Stomach (tissue), 9 donors: ENCODE measurements around the gene NVL. TPM values are rescaled to one million over a fixed set of nuclear protein-coding genes. Genes with fewer than 3 reads are reported as not detected.

Source experiments
- DNase-seq, 2 donors: peaks; one replicate each; pipeline versions ENCODE4 v3.0.0 to v3.0.0-alpha.2; 2013 to 2019
- H3K27ac ChIP-seq, 5 donors: fragments of 200-600 bp in 4 of 5; sonication (generic) in 4 of 5; one replicate each; pipeline ENCODE4 v1.5.1; 2013 to 2019; ENCODE audit warnings: mild to moderate bottlenecking in 1 of 5, moderate library complexity in 1 of 5
- H3K27me3 ChIP-seq, 3 donors: fragments of 200-600 bp; sonication (generic); one replicate each; pipeline ENCODE4 v1.5.1; 2017 to 2019; ENCODE audit warnings: mixed run types in 1 of 3
- H3K36me3 ChIP-seq, 4 donors: fragments of 200-600 bp; sonication (generic); 1 replicate in 3 of 4; 2 replicates in 1 of 4; pipeline ENCODE4 v1.5.1; 2016 to 2019
- H3K4me1 ChIP-seq, 4 donors: fragments of 200-600 bp; sonication (generic); one replicate each; pipeline ENCODE4 v1.5.1; 2016 to 2019
- H3K4me3 ChIP-seq, 4 donors: fragments of 200-600 bp; sonication (generic) in 3 of 4; one replicate each; pipeline ENCODE4 v1.5.1; 2016 to 2019; ENCODE audit warnings: mild to moderate bottlenecking in 1 of 4
- H3K9me3 ChIP-seq, 4 donors: fragments of 200-600 bp; sonication (generic); one replicate each; pipeline ENCODE4 v1.5.1; 2016 to 2019
- CTCF ChIP-seq, 7 experiments: fragments of 450-650 bp in 4 of 7; fragments of 200-600 bp in 3 of 7; sonication (generic) in 3 of 7; IDR thresholded peaks; one replicate each; pipeline ENCODE4 v1.5.1; 2016 to 2019; ENCODE audit warnings: antibody characterized with exemption in 7 of 7, control low read depth in 2 of 7, mild to moderate bottlenecking in 1 of 7
- EP300 ChIP-seq: sonication (generic); formaldehyde crosslinking; IDR thresholded peaks from one replicate; pipeline ENCODE4 v1.6.1; 2017; ENCODE audit warnings: antibody characterized with exemption
- POLR2A ChIP-seq, 4 donors: fragments of 450-650 bp; IDR thresholded peaks; one replicate each; pipeline ENCODE4 v1.6.1; 2016; ENCODE audit warnings: antibody characterized with exemption in 4 of 4, control low read depth in 2 of 4, mild to moderate bottlenecking in 1 of 4, moderate library complexity in 1 of 4
- POLR2AphosphoS5 ChIP-seq, 3 donors: sonication (generic); formaldehyde crosslinking; IDR thresholded peaks; one replicate each; pipeline ENCODE4 v1.6.1; 2016; ENCODE audit warnings: antibody characterized with exemption in 3 of 3
- WGBS, 5 donors: extraction: QIAGEN DNeasy Blood & Tissue Kit in 3 of 5; methylation state at CpG; one replicate each; pipeline versions ENCODE4 v1.1.5 to v1.1.7; 2013 to 2018; 5-methylcytosine and 5-hydroxymethylcytosine counted together
- intact Hi-C: fragments of 100-400 bp; cut with DNase I; formaldehyde crosslinking; loops from one replicate; pipeline ENCODE4 v1.15.1; 2023; ENCODE audit warnings: low total_unique reads
- polyA plus RNA-seq, 3 donors: library from polyadenylated mRNA; stranded (reverse); fragments of 200-250 nt; gene quantifications; one replicate each; pipeline ENCODE4 v1.2.3, GENCODE V29; 2013
- total RNA-seq, 5 donors: library from RNA; depleted of rRNA; stranded (reverse); fragments of >200 nt; gene quantifications; one replicate each; pipeline versions ENCODE4 v1.1.0 to v1.2.3, GENCODE V29; 2014 to 2016
- donor health status: healthy with polysubstance abuse.
- donor health status: Bipolar disorder and iron deficiency.
- donor health status: healthy.

The NVL gene
- total and polyA plus RNA-seq, 8 donors: 17.4 to 50.9 (median 33.2) TPM

- no peaks in the 10 kb centered on the region for H3K9me3 ChIP-seq
- 72 to 92% (median 79%) methylated on average over 5 to 6 of the region's 6 CpGs for WGBS, 5 donors
- peaks cover 0 to 54% (median 40%) of the 10 kb centered on the region in 4 donors for H3K36me3 ChIP-seq
- intact Hi-C loops: no loop called here
- no peak overlapping the region for H3K4me3 ChIP-seq
- H3K27me3 ChIP-seq: no peaks in the 10 kb centered on the region
- no peak overlapping the region for H3K27ac ChIP-seq
- H3K4me1 ChIP-seq: peaks cover 0 to 11% (median 3%) of the 10 kb centered on the region in 4 donors
- no peak for DNase-seq
- TF ChIP-seq POLR2A (IDR thresholded peaks at IDR 0.05) (no peak), CTCF (IDR thresholded peaks at IDR 0.05) (no peak), EP300 (no peak), POLR2AphosphoS5 (IDR thresholded peaks at IDR 0.05) (no peak)
Measured at GRCh38 chr1:224264321-224264720, 65.7 kb downstream of the NVL start.

GRCh38 chr1:224262373-224263054, 67.5 kb downstream of the NVL start:
- Histone ChIP-seq H3K4me1 (peaks cover 0 to 11% (median 3%) of the 10 kb centered on the region in 4 donors), H3K9me3 (no peaks in the 10 kb centered on the region), H3K27me3 (no peaks in the 10 kb centered on the region), H3K27ac (no peak overlapping the region), H3K4me3 (no peak overlapping the region), H3K36me3 (peaks cover 0 to 44% (median 25%) of the 10 kb centered on the region in 4 donors)
- intact Hi-C loops: no loop called here
- no peak for TF ChIP-seq POLR2A (IDR thresholded peaks at IDR 0.05)
- TF ChIP-seq CTCF (IDR thresholded peaks at IDR 0.05): no peak
- TF ChIP-seq EP300: no peak
- no peak for TF ChIP-seq POLR2AphosphoS5 (IDR thresholded peaks at IDR 0.05)
- 17 to 42% (median 24%) methylated on average over 2 of the region's 2 CpGs for WGBS, 5 donors
- DNase-seq: peak in 1 of 2 donors; percentile 32

- intact Hi-C loops: no loop called here
- peaks cover 3 to 23% (median 18%) of the 10 kb centered on the region in 4 donors for H3K36me3 ChIP-seq
- no peak overlapping the region for H3K27ac ChIP-seq
- 95 to 98% (median 97%) methylated on average over 5 of the region's 5 CpGs for WGBS, 5 donors
- H3K27me3 ChIP-seq: no peaks in the 10 kb centered on the region
- peaks cover 0 to 11% (median 3%) of the 10 kb centered on the region in 4 donors for H3K4me1 ChIP-seq
- H3K4me3 ChIP-seq: no peak overlapping the region
- H3K9me3 ChIP-seq: no peaks in the 10 kb centered on the region
- TF ChIP-seq POLR2AphosphoS5 (IDR thresholded peaks at IDR 0.05): no peak
- TF ChIP-seq EP300: no peak
- no peak for TF ChIP-seq POLR2A (IDR thresholded peaks at IDR 0.05)
- TF ChIP-seq CTCF (IDR thresholded peaks at IDR 0.05): no peak
- DNase-seq: no peak
Measured at GRCh38 chr1:224259986-224260385, 70.0 kb downstream of the NVL start.

- H3K27ac ChIP-seq: no peak overlapping the region
- no peak for TF ChIP-seq CTCF (IDR thresholded peaks at IDR 0.05)
- TF ChIP-seq EP300: no peak
- no peak for TF ChIP-seq POLR2A (IDR thresholded peaks at IDR 0.05)
- no peak for TF ChIP-seq POLR2AphosphoS5 (IDR thresholded peaks at IDR 0.05)
- H3K9me3 ChIP-seq: no peaks in the 10 kb centered on the region
- no peaks in the 10 kb centered on the region for H3K27me3 ChIP-seq
- 90 to 100% (median 98%) methylated on average over 1 of the region's 1 CpG for WGBS, 5 donors
- peaks cover 3 to 16% (median 6%) of the 10 kb centered on the region in 4 donors for H3K36me3 ChIP-seq
- no peak for DNase-seq
- intact Hi-C loops: no loop called here
- no peak overlapping the region for H3K4me3 ChIP-seq
- H3K4me1 ChIP-seq: peaks cover 0 to 11% (median 3%) of the 10 kb centered on the region in 4 donors
Measured at GRCh38 chr1:224258351-224258750, 71.6 kb downstream of the NVL start.
